Stimulated activated CD4-positive, alpha-beta T cell treated with anti-CD3 and anti-CD28 coated beads, TNF-alpha, amount 100 ng/mL, for 48 hours (primary cell): ENCODE results near the gene KCNJ15.
"Not testable (repeated sequence)": the region's sequence is repeated elsewhere in the genome, so short reads cannot be mapped to it uniquely, and the experiment has no call there.

ENCODE experiments used
- DNase-seq, 3 donors: peaks; one replicate each; pipeline ENCODE4 v3.0.0-alpha.2; 2020; ENCODE audit warnings: low read depth in 3 of 3

The KCNJ15 gene

DNA sequence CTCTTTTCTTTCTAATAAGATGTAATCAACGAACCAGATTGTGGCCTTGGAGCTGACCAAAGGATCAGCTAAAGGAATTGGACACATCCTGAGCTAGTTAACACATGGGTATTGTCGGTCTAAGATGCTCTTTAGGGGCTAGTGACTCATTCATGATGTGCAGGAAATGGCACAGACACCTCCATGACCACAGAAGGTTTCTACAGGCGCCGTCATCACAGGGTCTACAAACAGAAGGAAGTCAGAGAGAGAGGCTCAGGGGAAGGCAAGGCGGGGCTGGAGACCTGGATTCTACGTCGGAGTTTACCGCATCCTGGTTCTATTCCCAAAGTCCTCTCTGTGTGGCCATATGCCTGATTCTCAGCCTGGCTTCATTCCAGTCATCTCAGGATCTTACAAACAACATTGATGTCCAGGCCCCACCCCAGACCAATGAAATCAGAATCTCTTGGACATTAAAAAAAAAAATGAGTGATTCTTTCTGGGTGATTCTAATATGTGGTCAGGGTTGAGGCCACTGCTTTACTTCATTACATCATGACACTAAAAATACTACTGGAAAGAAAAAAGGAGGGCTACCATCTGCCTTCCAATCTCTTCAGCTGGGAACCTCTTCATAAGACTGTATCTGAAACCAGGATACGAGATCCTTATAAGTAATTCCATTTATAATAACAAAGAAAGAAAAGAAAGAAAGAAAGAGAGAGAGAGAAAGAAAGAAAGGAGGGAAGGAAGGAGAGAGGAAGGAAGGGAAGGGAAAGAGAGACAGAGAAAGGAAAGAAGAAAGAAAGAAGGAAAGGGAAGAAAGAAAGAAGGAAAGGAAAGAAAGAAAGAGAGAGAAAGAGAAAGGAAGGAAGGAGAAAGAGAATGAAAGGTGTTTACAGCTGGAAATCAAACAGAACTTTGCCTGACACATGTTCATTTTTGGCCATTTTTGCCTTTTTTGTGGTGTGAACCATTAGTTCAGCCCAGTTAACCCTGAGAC, 11.6 kb upstream of the KCNJ15 start:
- DNase-seq: peak; percentile 36 to 65 (median 62)

DNA sequence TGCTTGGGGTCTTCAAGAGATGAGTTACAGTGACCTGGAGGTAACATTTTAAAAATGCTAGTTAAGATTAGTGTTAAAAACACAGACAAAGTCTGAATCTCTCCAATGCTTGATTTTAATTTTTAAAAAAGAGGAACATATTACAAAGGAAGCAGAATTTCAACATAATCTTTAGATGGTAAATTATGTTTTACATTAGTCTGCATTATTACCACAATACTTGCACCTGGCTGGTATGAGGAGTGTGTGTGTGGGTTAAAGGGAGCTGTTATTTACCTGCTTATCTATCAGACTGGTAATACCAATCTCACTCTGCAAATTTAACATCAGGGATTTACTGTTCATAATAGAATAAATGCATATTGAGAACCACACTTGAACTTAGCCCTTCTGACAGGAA, 10.3 kb upstream of the KCNJ15 start:
- no peak for DNase-seq

DNA sequence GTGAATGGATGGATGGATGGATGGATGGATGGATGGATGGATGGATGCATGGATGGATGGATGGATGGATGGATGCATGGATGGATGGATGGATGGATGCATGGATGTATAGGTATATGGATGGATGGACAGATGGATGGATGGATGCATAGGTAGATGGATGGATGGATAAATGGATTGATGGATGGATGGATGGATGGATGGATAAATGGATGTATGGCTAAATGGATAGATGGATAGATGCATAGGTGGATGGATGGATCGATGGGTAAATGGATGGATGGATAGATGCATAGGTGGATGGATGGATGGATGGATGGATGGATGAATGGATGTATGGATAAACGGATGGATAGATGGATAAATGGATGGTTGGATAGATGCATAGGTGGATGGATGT, 9.7 kb upstream of the KCNJ15 start:
- not testable (repeated sequence) for DNase-seq

DNA sequence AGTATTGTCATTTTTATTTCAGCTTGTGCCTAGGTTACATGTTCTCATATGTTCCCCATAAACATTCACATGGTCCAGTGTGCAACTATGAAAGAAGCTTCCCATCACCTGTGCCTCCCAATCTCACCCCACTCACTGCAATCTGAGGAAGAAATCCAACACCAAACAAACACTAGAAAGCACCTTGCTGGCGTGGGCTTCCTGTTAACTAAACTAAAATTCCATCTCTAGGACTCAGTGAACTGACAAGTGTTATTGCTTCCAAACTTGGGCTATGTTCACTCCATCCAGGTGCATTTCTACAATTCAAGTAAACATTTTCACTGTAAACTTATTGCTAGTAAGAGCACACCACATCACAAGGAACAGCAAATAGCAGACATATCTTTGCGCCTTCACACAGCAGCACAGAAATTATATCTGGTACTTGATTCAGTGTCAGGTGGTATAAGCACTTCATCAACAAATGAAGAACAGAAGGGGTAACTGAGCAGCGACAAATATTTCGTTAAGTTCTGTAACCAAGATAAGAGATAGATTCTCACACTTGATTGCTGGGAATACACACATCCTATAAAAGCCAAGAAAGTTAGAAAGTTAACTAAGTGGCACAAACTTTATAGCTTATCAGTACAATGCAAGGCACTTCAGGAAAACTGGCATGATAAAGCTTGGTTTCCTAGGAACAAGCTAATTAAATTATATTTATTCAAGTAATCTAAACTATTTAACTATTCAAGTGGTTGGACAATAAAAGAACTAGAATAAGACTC, 8.9 kb upstream of the KCNJ15 start:
- DNase-seq: no peak

DNA sequence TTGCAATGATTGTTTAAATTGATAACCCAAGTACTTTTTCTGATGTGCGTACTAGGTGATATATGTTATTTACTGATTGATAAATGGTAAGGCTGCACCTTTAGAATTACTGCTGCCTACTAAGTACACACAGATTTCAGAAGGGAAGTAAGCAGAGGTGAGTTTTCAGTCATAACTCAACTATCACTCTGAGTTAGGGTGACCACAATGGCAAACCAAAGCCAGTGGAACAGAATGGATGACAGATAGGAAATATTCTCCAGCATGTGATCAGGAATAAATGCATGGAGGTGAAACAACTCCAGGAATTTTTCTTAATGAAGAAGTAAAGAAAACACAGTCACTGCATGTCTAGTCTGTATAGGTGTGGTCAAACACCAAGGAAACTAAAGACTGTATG, 7.5 kb upstream of the KCNJ15 start:
- DNase-seq: no peak

DNA sequence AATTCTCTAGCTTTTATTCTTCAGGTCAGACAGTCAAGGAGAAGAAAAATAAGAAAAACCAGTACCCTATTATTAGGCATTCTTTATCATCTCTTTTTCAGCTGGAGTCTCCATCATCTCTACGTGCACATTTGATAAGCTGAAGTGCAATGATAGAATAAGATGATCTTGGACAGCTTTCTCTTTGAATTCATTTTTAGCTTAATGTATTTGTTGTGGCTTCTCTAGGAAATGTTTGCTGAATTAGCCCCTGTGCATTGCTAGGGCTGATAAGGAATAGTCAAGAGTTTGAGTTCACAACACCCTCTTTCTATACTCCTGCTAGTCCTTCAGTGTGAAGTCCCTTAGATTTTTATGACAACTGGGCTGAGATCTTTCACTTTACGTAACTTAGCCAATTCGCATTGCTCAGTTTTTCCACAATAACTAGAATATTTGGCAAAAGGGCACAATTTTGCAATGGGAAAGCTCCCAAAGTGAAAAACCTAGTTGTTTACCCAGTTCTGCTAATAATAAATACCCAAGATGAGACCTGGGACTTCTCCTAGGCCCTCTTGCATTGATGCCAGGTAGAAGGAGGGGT, 7.0 kb upstream of the KCNJ15 start:
- DNase-seq: no peak

DNA sequence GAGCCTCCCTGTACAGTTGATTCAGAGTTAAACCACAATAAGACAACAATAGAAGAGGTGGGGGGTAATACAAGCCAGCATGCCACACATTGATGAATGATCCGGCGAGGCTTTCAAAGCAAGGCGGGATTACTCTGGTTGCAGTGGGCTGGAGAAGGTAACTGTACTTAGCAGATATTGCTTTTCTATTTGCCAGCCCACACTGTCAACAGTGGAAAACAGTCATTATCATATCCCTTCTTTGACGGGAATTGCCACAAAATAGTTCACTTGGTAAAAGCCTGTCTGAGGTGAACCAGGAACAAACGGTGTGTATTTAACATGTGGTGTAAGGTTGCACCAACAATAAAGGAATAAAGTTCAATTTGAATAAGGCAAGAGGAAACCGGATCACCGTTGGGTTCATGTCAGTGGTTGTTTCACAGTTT, 5.8 kb upstream of the KCNJ15 start:
- DNase-seq: no peak

DNA sequence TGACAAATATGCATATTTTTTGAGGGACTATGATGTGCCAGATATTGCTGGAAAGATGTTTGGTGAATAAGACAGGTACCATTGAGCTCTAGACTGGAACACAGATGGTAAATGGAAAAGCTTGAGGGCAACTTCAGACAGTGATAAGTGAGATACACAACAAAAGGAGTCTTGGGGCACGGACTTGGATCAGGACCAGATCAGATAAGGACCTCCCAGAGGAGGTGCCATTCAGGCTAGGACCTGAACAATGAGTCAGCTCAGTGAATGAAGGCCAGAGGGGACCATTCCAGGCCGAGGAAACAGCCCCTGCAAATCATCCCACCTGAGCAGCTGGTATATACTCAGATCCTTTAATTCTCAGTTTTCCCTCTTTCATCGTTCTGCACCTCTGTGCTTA, 1.8 kb upstream of the KCNJ15 start:
- DNase-seq: no peak

DNA sequence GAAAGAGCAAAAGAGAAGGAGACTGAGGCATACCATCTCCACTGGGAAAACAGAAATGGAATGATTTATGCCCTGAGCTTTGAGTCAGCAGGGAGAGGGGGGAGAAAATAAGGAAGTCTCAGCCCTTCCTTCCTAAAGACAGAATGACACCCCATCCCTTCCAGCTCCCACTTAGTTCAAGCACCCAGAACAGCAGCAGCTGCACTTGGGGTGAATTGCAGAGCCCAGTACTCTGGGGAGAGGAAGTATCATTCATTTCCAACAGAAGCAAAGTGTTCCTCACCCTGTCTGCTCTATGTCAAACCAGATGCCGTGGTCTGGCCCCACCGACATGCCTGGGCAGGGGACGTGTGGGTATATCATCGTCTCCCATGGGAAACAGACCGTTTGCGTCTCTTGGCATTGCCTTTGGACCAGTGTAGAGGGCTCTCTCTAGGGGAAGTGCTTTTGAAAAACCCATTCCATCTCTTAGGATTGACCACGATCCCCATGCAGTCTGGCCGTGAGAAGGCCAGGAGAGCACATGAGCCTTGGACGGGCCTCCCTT, 1.1 kb upstream of the KCNJ15 start:
- no peak for DNase-seq

DNA sequence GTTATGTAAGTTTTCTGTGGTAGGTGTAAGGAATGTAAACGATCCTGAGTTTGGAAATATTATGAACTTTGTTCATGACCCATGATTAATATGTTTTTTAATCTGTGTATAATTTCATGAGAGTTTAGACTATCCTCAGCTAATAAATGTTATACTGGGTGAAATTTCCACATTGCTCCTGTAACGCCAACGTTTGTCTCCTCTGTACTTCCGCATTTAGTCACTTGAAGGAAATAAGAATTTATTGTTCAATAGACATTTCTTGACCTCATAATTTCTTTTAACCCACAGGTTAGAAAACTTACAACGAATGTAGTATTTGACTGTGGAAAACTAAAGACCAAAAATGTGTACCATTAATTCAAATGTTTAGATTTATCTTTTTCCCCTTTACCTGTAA, 876 bp downstream of the KCNJ15 start:
- no peak for DNase-seq

DNA sequence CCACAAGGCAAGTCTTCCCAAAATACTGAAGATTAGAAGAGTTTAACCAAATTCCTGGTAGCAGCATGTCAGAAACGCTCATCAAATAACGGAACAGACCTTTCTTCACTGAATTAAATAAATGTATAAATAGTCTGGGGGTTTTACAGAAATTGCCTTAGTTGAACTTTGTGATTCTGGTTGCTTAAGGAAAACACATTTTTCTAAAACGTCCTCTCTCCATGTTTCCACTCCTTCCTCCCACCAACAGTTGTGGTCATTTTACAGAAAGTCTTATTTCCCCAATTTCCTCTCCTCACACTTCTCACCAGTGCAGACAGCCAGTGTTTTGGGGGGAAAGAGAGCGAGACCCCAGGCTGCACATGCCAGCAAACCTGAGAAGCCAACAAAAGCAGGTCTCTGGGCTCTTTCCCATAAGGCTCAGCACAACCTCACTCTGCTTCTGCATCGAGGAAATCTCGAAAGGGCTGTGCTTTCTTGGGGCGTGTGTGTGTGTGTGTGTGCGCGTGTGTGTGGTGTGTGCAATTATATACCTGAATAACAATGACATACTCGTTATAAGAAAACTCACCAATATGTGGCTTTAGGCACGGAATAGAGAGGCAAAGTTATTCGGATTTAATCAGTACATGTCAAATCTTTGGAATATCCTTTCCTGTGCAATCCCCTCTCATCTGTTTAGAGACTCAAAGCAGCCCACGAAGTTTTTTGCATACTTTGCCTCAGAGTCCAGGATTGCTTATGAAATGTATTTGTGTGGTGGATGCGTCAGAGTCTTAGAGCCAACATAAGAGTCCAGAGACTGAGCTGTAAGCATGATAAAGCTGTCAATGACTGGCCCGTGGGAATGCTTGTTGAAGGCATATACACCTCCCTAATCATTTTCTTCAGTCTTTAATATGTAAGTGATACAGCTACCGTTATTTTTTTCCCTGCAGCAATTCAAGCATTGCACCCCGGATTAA, 2.0 kb downstream of the KCNJ15 start:
- DNase-seq: no peak

DNA sequence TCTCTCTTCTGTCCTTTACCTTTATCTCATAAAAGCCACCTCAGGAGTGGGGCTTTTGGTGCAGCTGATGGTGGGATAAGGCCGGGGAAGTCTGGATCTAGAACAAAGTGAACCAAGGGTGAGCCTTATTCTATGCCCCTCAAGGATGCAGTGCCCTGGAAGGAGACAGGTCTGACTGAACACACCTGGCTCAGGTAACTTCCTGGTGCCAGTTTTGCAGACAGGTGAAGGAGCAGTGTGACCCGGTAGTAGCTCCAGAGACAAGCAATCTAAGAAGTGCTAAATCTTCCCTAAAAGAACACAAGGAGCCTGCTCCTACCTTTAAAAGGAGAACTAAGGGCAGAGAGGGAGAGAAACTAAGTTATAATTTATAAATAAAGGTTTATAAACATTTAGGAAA, 2.9 kb downstream of the KCNJ15 start:
- no peak for DNase-seq

DNA sequence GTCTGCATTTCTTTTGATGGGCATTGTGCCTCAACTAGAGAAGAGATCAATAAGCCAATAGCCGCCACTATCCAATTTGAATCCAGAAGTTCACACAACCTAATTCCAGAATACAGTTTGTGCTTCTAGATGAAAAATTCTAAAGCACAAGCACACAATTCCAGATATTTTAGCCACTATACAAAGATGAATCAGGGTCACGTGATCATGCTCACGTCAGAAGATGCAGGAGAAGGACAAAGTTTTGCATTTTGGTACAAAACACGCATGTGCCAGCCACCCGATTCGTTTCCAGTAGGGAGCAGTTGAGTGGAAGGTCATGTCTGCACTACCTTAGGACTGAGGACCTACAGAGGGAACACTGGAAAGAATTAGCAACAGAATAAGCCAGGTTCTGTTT, 3.6 kb downstream of the KCNJ15 start:
- DNase-seq: no peak

DNA sequence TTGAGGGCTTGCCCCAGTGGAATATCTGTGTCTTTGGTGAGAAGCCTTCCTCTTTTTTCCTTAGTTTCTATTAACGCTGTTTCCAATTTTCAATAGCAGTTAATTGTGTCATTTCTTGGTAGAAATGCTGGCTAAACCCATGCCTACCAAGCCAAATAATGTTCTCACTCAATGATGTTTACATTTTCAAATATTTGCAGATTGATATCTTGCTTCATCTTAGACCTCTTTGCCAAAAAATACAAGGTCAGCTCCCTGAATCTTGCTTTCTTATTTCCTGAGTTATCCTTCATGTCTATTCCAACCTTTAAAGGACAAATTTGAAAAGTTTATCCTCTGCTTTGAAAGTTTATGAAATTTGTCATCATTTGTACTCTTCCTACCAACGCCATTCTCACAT, 5.1 kb downstream of the KCNJ15 start:
- no peak for DNase-seq

DNA sequence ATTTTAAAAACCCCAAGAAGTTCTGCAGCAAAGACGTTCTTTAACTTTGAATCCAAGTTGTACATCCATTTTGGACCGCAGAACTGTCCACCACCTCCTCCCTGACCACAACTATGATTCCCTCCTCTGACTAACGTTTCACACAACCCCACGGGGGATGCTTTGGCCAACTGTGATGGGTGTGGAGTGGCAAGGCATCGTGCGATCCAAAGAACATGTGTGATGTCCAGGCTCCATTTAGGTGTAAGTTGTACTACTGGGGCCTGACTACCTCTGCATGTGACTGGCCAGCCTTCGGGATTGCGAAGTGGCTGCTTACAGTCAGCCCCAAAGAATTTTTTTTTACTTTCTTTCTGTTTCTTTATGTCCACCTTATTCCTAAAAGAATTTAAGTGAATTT, 6.7 kb downstream of the KCNJ15 start:
- DNase-seq: no peak

DNA sequence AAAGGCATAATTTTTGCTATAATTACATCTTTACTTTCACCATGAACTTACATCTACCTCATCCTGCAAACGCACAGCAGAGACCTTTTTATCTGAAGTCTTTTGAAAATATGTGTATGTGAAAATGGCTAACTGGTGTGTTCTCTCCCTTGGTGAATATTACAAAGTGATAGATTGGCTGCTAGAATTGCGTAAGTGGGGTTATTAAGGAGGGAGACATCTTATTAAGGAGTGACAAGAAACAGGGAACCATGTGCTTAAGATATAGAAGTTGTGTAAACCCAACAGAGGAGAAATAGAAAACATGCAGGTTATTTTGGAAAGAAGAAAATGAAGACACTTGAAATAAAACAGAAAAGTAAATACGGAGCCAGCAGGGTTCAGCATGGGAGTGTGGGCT, 7.8 kb downstream of the KCNJ15 start:
- DNase-seq: no peak

DNA sequence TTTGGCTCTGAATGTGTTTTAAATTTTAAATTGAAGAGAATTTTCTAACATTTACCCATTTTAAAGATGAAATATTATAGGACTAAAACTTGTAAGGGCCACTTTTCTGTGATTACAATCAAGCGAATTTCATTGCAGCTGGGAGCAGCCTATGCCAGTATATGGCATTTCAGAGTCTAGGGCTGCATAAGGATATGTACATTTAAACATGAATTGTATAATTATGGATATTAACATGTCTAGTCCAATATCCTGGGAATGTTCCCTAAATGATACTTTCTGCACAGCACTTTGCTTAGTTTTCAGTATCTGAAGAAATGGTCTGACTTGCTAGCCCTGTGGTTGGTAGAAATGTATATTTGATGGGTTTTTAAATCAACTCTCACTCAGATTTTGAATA, 8.4 kb downstream of the KCNJ15 start:
- DNase-seq: no peak

DNA sequence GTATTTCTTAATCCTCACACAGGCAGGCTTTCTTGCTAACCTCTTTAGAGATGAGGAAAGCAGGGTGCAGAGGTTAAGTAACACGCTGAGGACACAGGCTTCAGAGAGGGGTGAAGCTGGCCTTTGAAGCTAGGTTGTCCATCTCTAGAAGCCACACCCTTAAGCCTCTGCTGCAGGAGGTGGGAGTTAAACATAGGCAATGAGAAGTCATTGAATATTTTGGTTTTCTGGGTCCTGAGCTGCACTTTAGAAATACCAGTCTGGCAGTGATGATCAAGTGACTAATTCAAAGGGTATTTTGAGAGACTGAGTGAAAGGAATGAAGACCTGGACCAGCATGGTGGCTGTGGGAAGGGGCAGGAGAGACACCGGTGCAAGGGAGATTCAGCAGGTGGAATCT, 9.9 kb downstream of the KCNJ15 start:
- DNase-seq: no peak

DNA sequence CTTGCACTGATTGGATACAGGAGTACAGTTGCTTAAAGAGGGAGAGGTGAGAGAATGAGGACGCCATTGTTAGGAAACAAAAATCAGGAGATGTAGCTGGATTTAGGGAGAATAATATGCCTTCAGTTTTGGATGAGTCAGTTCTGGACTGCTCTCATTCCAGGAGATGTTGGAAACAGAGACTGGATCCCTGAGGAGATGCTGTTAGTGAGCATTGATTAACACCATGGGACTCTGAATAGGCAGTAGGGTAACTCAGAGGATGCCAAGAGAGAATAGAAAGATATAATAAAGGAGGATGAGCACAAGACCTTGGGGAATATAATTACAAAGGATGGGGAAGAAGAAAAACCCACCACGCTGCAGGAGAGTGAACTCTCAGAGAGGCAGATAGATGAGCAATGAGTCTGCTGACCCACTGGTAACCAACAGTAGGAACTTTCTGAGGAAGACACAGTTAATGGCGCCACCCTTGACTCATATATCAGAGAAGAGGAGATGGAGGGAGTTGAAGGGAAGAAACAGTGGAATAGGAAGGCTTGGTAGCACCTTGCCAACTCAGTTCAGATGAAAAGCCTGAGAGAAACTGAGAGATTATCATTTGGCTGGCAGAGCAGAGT, 10.5 kb downstream of the KCNJ15 start:
- no peak for DNase-seq

DNA sequence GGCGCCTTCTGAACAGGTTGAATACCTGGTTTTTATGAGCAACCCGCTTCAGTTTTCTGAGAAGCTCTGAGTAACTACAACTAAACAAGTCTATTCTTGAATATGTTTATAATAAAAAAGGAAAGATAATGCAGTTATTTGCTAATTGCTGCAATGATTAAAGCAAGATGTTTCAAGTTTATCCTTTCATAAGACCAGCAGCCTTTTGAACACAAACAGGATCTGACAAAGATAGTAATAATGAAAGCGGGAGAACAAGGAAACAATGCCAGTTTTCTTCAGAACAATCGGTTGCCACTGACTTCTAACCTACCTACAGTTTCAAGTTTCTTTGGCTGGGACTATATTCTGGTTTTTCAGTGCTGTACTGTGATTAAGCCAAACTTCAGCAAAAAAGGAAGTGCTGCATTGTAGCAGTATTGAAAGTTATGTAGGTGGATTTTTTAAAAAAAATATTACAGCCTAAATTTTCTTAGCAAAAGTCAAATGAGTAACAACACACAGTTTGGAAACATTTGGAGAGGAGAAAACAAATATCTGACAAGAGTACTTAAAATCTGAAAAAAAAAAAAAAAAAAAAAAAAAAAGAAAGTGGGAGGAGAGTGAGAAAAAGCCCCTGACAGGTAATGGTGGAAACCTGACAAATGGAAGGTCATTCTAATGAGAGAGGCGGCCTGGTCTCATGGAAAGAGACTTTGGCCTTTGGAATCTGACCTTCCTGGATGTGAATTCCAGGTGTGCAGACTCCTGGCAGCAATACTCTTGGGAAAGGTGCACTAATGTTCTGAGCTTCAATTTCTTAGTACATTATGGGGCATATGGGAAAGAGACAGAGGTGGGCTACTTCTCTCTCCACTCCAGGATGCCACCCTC, 11.4 kb downstream of the KCNJ15 start:
- no peak for DNase-seq
